GM12865 (cell line): Measurements from ENCODE around the gene TEPSIN.

Experiments
- DNase-seq: peaks from one replicate; pipeline ENCODE4 v3.0.0; 2010; ENCODE audit warnings: low read depth
- H3K4me3 ChIP-seq: 2 replicates; pipeline ENCODE4 v1.5.1; 2011; ENCODE audit warnings: mild to moderate bottlenecking, low read depth, low read length, control low read depth
- CTCF ChIP-seq: IDR thresholded peaks from 2 replicates; pipeline ENCODE4 v1.5.1; 2011; ENCODE audit warnings: low read length, control low read depth, low read depth, inconsistent platforms; ENCODE audit not compliant: insufficient read depth; ENCODE audit errors: missing control alignments

TEPSIN gene

GRCh38 chr17:81240761-81241160, 1.9 kb upstream of the TEPSIN start:
- no peak for DNase-seq
- peak overlapping the region; percentile 65 for H3K4me3 ChIP-seq
- no peak for TF ChIP-seq CTCF

GRCh38 chr17:81239714-81240555, 1.1 kb upstream of the TEPSIN start:
- DNase-seq = peak; percentile 81
- TF ChIP-seq CTCF = no peak

GRCh38 chr17:81238490-81238814, 403 bp downstream of the TEPSIN start:
- peak overlapping the region; percentile 76 for H3K4me3 ChIP-seq
- TF ChIP-seq CTCF = no peak
- no peak for DNase-seq

More at GRCh38 chr17:81239714-81240555, 1.1 kb upstream of the TEPSIN start:
- H3K4me3 ChIP-seq = peak overlapping the region; percentile 65

- no peak for DNase-seq
- H3K4me3 ChIP-seq = peak overlapping the region; percentile 76
- no peak for TF ChIP-seq CTCF
Observed at GRCh38 chr17:81237591-81238489, 1.0 kb downstream of the TEPSIN start.

- DNase-seq = no peak
- H3K4me3 ChIP-seq = no peak overlapping the region
- TF ChIP-seq CTCF = no peak
Observed at GRCh38 chr17:81236784-81237183, 2.1 kb downstream of the TEPSIN start.

- no peak overlapping the region for H3K4me3 ChIP-seq
- no peak for TF ChIP-seq CTCF
- DNase-seq = no peak
Observed at GRCh38 chr17:81235822-81236740, 2.8 kb downstream of the TEPSIN start.
